HG02588 (cell line): ENCODE data around the gene CLIC1.

Experiments used
- ATAC-seq: cut with Tn5 transposase; IDR thresholded peaks from one replicate; pipeline ENCODE4 v1.9.1; 2021; ENCODE audit warnings: mild to moderate bottlenecking, moderate library complexity; ENCODE audit not compliant: unreplicated experiment

The CLIC1 gene

GRCh38 chr6:31707701-31708100, 28.6 kb downstream of the CLIC1 start:
- no peak for ATAC-seq

DNA sequence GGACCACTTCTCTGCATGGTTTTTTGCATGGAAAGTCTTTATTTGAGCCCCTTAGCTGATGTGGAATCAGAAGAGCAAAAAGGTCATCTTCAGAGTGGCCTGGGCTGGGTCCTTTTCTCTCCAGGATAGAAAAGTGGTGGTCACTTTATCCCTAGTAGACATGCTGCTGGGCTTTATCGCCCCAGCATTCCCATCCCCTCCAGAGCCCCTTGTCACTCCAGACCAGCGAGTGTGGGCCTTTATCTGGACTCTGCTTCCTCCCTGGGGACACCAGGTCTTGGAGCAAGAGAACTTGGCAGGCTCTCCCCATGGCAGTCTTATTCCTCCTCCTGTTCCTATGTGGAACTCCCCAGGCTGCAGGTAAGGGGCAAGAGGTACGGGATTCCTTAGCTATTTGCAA, 29.7 kb downstream of the CLIC1 start, which contains the start of gene LY6G6F:
Gene LY6G6F, plus strand, starts transcription at position 268 of the 400 bp plus-strand sequence. Its CDS starts 41 bp downstream, at position 309.
- no peak for ATAC-seq

- no peak for ATAC-seq
These were observed 30.4 kb downstream of the CLIC1 start for GRCh38 chr6:31705931-31706330.

DNA sequence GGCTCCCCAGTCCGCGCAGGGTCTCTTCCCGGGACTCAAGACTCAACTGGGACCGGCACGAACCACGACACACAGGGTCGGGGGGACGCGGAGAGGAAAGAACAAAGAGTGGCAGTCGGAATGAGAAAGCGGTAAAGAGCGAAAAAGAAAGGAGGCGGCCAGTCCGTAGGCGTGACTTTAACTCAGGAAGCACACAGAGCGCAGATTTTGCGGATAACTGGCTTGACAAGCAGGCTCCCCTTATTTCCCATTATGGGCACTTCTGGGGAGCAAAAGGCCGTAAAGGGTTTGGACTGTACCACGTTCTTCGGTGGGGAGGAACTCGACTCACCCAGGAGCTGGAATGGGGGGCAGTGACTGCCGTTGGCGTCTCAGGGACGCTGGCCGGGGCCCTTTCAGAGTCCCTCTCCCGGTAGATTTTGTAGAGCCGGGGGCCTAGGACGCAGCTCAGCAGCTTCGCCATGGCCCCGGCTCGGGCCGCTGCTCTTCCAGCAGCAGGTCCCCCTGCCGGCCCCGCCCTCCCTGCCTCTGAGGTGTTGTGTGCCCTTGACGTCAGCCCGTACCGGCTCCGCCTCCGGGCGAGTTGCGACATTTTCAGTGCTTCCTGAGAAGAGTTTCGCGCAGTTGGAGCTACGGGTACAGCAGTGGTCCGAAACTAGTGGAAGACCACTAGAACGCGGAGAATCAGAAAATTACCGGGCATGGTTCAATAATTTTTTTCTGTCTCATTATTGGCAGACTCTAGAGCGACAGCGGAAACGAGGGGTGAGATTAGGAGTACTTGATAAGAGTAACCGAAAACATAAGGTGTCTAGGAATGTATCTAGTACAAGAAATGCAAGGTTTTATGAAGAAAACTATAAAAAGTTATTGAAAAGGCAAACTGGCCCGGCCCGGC, 33.3 kb downstream of the CLIC1 start, which contains the start of gene ABHD16A:
Gene ABHD16A, minus strand, starts transcription at position 506 of the 898 bp plus-strand sequence. Its CDS starts 43 bp downstream, at position 463.
- peak; percentile 89 for ATAC-seq

DNA sequence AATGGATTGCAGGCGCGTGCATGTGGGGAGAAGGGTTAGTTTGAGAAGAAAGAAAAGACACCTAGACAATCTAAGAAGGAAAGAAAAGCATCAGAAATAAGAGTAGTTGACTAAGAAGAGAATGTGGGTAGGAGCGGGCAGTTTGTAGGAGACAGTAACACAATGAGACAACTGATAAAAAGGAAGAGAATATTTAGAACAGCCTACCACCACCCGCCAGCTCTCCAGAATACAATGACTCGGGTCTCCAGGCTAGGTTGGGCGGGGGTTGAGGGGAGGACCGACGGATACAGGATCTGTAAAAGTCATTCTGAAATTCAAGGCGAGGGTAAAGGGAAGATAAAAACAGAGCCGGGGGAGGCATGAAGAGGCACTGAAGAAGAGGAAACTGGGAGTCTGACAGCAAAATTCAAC, 33.9 kb downstream of the CLIC1 start:
- no peak for ATAC-seq

DNA sequence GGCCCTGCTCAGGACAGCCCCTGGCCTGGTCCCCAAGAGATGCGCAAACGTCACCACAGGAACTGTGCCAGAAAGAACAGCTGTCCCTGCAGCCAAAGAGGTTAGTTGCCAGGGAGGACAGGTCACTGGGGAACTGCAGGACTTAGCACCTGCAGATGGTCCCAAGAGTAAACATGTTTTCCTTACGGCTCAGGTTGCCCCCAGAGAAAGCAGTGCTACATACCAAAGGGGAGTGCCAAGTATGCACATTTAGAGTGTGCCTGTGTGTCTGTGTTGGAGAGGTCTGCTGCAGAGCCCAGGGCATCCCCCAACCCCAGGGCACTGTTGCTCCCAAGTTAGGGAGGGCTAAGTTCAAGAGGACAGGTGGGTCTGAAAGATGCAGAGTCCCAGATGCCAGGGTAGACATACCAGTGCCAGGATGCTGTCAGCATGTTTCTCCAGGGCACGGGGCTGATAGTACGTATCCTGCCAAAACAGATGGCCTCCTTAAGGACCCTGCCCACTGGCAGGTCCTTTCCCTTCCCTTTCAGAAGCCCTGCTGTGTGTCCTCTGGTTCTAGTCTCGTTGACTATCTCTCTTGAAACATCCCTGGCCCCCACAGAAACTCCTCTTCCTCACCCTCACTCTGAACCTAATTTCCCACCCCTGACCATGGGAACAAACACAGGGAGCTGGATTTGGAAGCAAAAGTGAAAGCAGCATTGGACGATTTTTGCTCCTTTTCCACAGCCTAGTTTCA, 34.5 kb downstream of the CLIC1 start:
- no peak for ATAC-seq

DNA sequence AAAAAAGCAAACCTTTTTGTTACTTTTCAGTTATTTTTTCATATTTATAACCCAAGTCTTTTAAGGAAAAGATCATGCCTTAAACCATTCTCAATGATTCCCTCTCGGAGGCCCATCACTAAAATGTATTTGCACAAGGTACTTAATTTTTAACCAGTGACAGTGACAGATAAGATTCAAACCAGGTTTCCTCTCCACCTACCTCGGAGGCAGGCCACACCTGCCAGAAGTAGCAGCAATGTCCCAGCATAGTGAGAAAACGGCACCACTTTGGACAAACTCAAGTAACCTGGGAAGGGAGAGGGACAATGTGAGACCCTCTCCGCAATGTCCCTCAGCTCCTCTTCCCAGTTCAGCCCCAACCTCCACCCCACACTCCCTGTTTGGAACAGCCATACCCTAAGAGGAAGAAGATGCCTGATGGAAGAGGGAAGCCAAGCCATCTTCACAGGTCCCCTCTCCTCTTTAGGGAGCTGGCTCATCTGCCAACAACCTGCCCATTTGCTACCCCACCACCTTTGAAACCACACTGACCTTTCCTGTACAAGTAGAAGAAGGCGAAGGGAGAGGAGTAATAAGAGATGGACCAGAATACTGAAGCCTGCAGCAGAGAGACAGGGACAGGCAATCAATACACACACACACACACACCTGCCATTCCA, 35.5 kb downstream of the CLIC1 start:
- no peak for ATAC-seq

DNA sequence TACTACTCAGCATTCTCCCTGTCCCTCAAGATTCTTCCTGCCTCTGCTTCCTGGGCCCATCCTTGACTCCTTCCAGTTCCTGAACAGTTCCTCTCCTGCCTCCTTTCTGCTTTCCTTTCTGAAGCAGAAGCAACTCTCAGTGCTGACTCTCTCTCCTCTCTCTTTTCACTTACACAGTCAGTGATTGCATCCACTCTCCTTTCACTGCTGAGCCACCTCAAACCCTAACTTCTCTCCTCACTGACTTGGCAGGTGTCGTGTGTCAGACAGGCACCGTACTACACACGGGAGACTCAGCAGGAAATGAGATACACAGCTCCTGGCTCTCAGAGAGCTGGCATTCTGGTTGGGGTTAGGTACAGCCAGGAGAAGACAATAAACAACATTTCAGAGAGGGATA, 38.8 kb downstream of the CLIC1 start:
- no peak for ATAC-seq

DNA sequence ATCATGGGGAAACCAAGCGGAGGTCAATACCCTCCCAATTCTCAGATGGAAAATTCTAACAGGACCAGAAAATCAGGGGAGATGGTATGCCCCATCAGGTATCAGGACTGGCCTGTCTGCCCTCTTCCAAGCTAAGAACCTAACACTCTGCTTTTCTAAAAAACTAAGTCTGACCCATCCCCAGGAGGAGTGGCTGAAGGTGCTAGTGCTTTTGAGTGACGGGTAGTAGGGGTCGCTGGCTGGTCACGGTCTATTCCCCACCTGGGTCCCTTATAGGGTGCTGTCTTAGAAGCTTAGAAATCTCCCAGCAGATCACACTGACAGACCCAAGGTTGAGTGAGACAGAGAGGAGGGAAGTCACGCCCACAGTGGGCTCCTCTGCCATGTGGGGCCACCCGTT, 42.8 kb downstream of the CLIC1 start:
- ATAC-seq: no peak

DNA sequence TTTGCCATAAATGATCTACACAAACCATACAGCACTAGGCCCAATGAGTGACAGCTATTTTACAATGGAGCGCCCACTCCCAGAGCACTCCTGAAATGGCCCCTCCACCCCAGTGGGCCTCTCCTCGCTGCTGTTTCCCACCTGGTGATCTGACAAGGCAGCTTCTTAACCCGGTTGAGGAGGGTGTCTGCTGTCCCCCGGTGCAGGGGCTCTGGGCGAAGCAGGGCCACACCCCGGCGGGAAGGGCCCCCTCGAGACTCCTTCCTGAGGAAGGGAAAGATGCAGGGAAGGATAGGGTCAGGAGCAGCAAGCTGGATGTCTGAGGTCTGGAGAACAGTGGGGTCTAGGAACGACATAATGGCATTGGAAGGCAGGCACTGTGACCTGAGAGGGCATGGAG, 43.4 kb downstream of the CLIC1 start:
- ATAC-seq: no peak

GRCh38 chr6:31692353-31692752, 44.0 kb downstream of the CLIC1 start:
- ATAC-seq: no peak

GRCh38 chr6:31691564-31692108, 44.7 kb downstream of the CLIC1 start:
- ATAC-seq: no peak

DNA sequence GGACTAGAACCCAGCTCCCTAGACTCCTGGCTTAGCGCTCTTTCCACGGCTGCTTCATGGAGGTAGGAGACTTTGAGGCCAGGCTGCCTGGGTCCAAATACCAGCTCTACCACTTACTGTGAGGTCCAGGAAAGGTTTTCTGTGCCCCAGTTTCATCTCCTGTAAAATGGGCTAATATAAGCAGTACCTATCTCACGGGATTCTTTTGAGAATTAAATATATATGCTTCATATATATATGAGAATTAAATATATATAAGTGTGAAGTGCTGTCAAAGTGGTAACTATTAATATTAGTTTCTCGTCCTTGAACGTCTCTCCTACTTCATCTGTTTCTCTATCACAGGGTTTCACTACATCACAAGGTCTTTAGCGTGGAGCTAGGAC, 45.3 kb downstream of the CLIC1 start:
- no peak for ATAC-seq

DNA sequence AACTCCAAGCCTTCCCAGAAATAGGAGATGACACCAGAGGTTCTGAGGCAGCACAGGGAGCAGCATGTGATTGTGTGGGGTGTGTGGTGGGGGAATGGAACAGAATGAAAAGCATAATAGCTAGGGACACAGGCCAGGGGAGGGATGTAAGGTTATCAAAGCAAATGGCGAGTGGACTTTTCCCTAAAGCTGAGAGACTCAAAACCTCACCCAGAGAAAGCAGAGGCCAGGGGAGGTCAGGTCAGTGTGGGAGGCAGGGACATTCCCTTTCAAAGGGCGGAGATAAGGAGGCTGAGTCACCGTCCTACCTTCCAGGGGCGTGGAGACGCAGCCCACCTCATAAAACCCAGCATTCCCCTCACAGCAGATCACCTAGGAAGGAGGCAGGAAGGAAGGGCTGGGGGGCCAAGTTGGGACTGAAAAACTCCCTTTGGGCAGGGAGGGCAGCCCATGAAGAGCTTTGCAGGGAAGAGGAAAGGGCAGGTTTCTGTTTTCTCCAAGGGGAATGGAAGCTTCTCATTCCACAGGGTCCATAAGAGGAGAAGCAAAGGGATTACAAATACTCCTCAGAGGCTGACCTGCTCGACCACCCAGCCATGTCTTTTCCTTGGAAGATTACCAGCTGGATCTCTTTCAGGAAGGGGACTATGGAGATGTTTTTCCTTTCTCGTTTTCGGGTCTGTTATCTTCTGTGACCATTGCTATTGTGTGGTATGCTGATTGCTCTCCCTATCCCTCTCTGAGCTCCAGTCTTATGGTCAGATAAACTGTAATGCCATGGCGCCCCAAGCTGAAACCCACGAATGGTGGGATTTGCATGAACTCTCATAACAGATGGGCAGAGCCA, 45.9 kb downstream of the CLIC1 start:
- no peak for ATAC-seq

GRCh38 chr6:31689249-31690110, 46.9 kb downstream of the CLIC1 start:
- no peak for ATAC-seq

- ATAC-seq: no peak
These were observed 48.3 kb downstream of the CLIC1 start for GRCh38 chr6:31687860-31688693.

- no peak for ATAC-seq
These were observed 49.0 kb downstream of the CLIC1 start for GRCh38 chr6:31687321-31687720.

DNA sequence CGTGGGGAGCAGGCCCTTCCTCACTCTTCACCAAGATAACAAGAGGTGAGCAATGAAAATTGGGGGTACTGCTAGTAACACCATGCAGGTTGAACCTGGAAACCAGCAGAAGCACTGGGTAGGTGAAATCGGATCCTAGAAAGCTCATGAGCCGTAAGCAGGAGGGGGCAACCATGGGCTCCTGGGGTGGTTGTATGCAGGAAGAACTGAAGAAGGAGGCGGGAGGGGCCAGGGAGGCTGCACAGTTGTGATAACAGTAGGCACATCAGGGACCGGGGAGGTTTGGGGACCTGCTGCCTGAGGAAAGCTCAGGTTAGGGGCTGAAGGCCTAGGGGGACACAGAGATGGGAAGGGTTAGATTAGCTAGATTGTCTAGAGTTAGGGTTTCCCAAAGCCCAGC, 49.8 kb downstream of the CLIC1 start:
- no peak for ATAC-seq
